ENCODE results near the gene PRR5L.

The PRR5L gene

DNA sequence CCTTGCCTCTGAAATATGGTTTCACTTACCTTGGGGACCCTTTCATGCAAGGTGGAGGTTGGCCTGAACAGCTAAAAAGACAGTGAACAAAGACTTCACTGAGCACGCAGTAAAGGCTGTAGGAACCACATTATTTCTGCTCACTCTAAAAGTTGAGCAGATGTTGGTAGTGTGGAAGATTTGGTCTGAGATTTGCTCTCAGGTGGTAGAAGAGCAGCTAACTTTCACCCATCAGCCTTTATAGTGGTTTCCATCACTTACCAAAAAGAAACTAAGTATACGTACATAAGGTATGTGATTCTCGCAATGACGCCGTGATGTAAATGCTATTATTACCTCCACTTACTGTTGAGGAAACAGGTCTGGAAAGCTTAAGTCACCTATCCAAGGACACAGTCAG is 47.3 kb downstream of the PRR5L start:
- DNase-seq (ENCODE audit: low read depth in 1 of 2, low spot score in 1 of 2): no peak
- no peaks in the 10 kb centered on the region for H3K27me3 ChIP-seq (ENCODE audit: insufficient read depth, poor library complexity, severe bottlenecking)
- no peak for TF ChIP-seq GABPA (IDR thresholded peaks at IDR 0.05; ENCODE audit: low read depth)
- TF ChIP-seq, protein P1, sequence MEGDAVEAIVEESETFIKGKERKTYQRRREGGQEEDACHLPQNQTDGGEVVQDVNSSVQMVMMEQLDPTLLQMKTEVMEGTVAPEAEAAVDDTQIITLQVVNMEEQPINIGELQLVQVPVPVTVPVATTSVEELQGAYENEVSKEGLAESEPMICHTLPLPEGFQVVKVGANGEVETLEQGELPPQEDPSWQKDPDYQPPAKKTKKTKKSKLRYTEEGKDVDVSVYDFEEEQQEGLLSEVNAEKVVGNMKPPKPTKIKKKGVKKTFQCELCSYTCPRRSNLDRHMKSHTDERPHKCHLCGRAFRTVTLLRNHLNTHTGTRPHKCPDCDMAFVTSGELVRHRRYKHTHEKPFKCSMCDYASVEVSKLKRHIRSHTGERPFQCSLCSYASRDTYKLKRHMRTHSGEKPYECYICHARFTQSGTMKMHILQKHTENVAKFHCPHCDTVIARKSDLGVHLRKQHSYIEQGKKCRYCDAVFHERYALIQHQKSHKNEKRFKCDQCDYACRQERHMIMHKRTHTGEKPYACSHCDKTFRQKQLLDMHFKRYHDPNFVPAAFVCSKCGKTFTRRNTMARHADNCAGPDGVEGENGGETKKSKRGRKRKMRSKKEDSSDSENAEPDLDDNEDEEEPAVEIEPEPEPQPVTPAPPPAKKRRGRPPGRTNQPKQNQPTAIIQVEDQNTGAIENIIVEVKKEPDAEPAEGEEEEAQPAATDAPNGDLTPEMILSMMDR (IDR thresholded peaks at IDR 0.05; ENCODE audit: insufficient read depth, low read length): no peak
- no peak for TF ChIP-seq POLR2AphosphoS5 (IDR thresholded peaks at IDR 0.05; ENCODE audit: low read depth)
- TF ChIP-seq, protein P2, sequence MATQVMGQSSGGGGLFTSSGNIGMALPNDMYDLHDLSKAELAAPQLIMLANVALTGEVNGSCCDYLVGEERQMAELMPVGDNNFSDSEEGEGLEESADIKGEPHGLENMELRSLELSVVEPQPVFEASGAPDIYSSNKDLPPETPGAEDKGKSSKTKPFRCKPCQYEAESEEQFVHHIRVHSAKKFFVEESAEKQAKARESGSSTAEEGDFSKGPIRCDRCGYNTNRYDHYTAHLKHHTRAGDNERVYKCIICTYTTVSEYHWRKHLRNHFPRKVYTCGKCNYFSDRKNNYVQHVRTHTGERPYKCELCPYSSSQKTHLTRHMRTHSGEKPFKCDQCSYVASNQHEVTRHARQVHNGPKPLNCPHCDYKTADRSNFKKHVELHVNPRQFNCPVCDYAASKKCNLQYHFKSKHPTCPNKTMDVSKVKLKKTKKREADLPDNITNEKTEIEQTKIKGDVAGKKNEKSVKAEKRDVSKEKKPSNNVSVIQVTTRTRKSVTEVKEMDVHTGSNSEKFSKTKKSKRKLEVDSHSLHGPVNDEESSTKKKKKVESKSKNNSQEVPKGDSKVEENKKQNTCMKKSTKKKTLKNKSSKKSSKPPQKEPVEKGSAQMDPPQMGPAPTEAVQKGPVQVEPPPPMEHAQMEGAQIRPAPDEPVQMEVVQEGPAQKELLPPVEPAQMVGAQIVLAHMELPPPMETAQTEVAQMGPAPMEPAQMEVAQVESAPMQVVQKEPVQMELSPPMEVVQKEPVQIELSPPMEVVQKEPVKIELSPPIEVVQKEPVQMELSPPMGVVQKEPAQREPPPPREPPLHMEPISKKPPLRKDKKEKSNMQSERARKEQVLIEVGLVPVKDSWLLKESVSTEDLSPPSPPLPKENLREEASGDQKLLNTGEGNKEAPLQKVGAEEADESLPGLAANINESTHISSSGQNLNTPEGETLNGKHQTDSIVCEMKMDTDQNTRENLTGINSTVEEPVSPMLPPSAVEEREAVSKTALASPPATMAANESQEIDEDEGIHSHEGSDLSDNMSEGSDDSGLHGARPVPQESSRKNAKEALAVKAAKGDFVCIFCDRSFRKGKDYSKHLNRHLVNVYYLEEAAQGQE (IDR thresholded peaks at IDR 0.05; ENCODE audit: insufficient replicate concordance, low read depth): no peak
- no peak for TF ChIP-seq SPI1 (IDR thresholded peaks at IDR 0.05; ENCODE audit: borderline replicate concordance, low read depth)
- no peak overlapping the region for H3K4me3 ChIP-seq (replicated peaks; ENCODE audit: insufficient read depth, low read length)
- H3K27ac ChIP-seq (replicated peaks): no peak overlapping the region

DNA sequence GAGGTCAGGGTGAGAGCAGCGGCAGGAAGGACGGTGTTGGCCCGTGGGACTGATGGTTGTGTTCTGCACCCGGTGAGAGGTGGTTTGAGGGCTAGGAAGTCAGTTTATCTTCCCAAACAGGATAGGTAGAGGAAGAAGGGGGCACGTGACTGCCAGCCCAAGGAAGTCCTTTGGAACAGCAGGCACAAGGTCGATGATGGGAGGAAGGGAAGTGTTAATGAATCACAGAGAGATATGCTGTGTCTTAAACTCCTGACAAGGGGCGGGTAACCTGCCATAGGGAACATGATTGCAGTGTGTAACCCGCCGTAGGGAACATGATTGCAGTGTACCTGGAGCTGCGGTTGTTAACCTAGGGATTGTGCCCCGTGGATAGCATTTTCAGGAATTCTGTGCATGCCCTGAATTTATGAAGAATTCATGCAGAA is 49.0 kb downstream of the PRR5L start:
- DNase-seq (ENCODE audit: low read depth in 1 of 2, low spot score in 1 of 2): no peak
- Histone ChIP-seq H3K27me3 (ENCODE audit: insufficient read depth, poor library complexity, severe bottlenecking) (no peaks in the 10 kb centered on the region), H3K4me3 (replicated peaks; ENCODE audit: insufficient read depth, low read length) (no peak overlapping the region), H3K27ac (replicated peaks) (no peak overlapping the region)
- TF ChIP-seq GABPA (IDR thresholded peaks at IDR 0.05; ENCODE audit: low read depth): no peak
- no peak for TF ChIP-seq SPI1 (IDR thresholded peaks at IDR 0.05; ENCODE audit: borderline replicate concordance, low read depth)
- TF ChIP-seq, protein P1 (IDR thresholded peaks at IDR 0.05; ENCODE audit: insufficient read depth, low read length): no peak
- TF ChIP-seq POLR2AphosphoS5 (IDR thresholded peaks at IDR 0.05; ENCODE audit: low read depth): no peak
- TF ChIP-seq, protein P2 (IDR thresholded peaks at IDR 0.05; ENCODE audit: insufficient replicate concordance, low read depth): no peak

DNA sequence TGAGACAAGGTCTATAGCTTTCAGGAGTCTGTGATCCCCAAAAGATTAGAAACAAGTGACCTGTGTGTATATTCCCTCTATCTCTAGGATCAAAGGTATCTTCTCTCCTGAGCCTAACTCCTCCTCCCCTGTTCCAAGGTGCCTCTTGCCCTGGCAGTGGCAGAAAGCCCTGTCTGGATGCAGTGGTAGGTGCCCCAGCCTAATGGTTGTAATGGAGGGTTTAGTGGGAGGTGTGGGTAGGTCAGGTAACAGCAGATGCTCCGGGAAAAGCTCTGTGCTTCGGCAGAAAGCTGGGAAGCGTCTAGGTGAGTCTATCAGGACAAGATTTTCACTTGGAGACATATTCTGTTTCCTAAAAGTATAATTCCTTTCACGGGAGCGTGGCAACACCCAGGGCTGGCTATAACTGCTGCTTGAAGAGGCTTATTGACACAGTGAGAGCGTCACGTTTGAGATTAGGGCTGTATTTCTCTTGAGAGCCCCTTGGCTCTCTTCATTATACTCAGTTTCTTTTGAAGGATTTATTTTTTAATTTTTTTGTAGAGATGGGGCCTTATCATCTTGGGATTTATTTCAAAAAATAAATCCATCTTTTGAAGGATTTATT is 49.5 kb downstream of the PRR5L start:
- Histone ChIP-seq H3K4me3 (replicated peaks; ENCODE audit: insufficient read depth, low read length) (no peak overlapping the region), H3K27ac (replicated peaks) (no peak overlapping the region), H3K27me3 (ENCODE audit: insufficient read depth, poor library complexity, severe bottlenecking) (no peaks in the 10 kb centered on the region)
- TF ChIP-seq, protein P2 (IDR thresholded peaks at IDR 0.05; ENCODE audit: insufficient replicate concordance, low read depth): no peak
- no peak for TF ChIP-seq SPI1 (IDR thresholded peaks at IDR 0.05; ENCODE audit: borderline replicate concordance, low read depth)
- TF ChIP-seq GABPA (IDR thresholded peaks at IDR 0.05; ENCODE audit: low read depth): no peak
- TF ChIP-seq POLR2AphosphoS5 (IDR thresholded peaks at IDR 0.05; ENCODE audit: low read depth): no peak
- TF ChIP-seq, protein P1 (IDR thresholded peaks at IDR 0.05; ENCODE audit: insufficient read depth, low read length): no peak
- no peak for DNase-seq (ENCODE audit: low read depth in 1 of 2, low spot score in 1 of 2)
